HG03342 (cell line): Measurements from ENCODE around the gene FHDC1.

Experiments
- ATAC-seq: cut with Tn5 transposase; IDR thresholded peaks from one replicate; pipeline ENCODE4 v1.9.1; 2021; ENCODE audit warnings: mild to moderate bottlenecking, moderate library complexity; ENCODE audit not compliant: unreplicated experiment

FHDC1 gene

GRCh38 chr4:153002110-153002509, 66.0 kb downstream of the FHDC1 start:
- no peak for ATAC-seq

GRCh38 chr4:153004081-153004850, 68.1 kb downstream of the FHDC1 start:
- ATAC-seq: no peak

GRCh38 chr4:153005899-153006381, 69.8 kb downstream of the FHDC1 start:
- no peak for ATAC-seq

GRCh38 chr4:153008578-153009199, 72.6 kb downstream of the FHDC1 start:
- ATAC-seq: peak; percentile 81

GRCh38 chr4:153010146-153010545, 74.0 kb downstream of the FHDC1 start:
- no peak for ATAC-seq

- ATAC-seq: no peak
Measured at GRCh38 chr4:153013202-153013977, 77.3 kb downstream of the FHDC1 start.

- ATAC-seq: no peak
Measured at GRCh38 chr4:153014460-153014859, 78.3 kb downstream of the FHDC1 start.

GRCh38 chr4:153016592-153016991, 80.5 kb downstream of the FHDC1 start:
- no peak for ATAC-seq

GRCh38 chr4:153018031-153018430, 81.9 kb downstream of the FHDC1 start:
- ATAC-seq: no peak

GRCh38 chr4:153018684-153019083, 82.6 kb downstream of the FHDC1 start:
- ATAC-seq: no peak

- ATAC-seq: no peak
Measured at GRCh38 chr4:153019906-153020305, 83.8 kb downstream of the FHDC1 start.

GRCh38 chr4:153020457-153020856, 84.3 kb downstream of the FHDC1 start:
- no peak for ATAC-seq

- no peak for ATAC-seq
Measured at GRCh38 chr4:153021276-153021675, 85.2 kb downstream of the FHDC1 start.

- no peak for ATAC-seq
Measured at GRCh38 chr4:153022241-153022715, 86.2 kb downstream of the FHDC1 start.

- no peak for ATAC-seq
Measured at GRCh38 chr4:153023139-153023538, 87.0 kb downstream of the FHDC1 start.

- no peak for ATAC-seq
Measured at GRCh38 chr4:153023692-153024394, 87.7 kb downstream of the FHDC1 start.

- no peak for ATAC-seq
Measured at GRCh38 chr4:153024466-153024865, 88.3 kb downstream of the FHDC1 start.

- ATAC-seq: no peak
Measured at GRCh38 chr4:153025406-153025805, 89.3 kb downstream of the FHDC1 start.

GRCh38 chr4:153026591-153027346, 90.6 kb downstream of the FHDC1 start:
- no peak for ATAC-seq

- ATAC-seq: no peak
Measured at GRCh38 chr4:153027866-153028265, 91.7 kb downstream of the FHDC1 start.
